Cardiac septum (tissue), 1 donor: ENCODE measurements around the gene SPTY2D1. TPM values are rescaled to one million over a fixed set of nuclear protein-coding genes. Genes with fewer than 3 reads are reported as not detected.
A peak's percentile ranks its signal among the peaks of the same experiment; 100 is the strongest.
"Not testable (repeated sequence)": the region's sequence is repeated elsewhere in the genome, so short reads cannot be mapped to it uniquely, and the experiment has no call there.

ENCODE experiments used
- DNase-seq: peaks from one replicate; pipeline ENCODE4 v3.0.0-alpha.2; 2020; ENCODE audit warnings: low spot score
- intact Hi-C: fragments of 100-400 bp; cut with DNase I; formaldehyde crosslinking; loops from one replicate; pipeline ENCODE4 v1.14.0; 2022
- total RNA-seq: library from RNA; stranded (reverse); fragmentation: NEBNext Ultra II Directional; extraction: Animal tissue kit (Norgen Biotek cat#: 25700); gene quantifications from one replicate; pipeline ENCODE4 v1.2.1, GENCODE V29; 2021
- donor health status: DM: no; HTN: no; CAD: no.

Gene SPTY2D1
- total RNA-seq, 1 donor from 2014 or later, result 9.8 TPM

DNA sequence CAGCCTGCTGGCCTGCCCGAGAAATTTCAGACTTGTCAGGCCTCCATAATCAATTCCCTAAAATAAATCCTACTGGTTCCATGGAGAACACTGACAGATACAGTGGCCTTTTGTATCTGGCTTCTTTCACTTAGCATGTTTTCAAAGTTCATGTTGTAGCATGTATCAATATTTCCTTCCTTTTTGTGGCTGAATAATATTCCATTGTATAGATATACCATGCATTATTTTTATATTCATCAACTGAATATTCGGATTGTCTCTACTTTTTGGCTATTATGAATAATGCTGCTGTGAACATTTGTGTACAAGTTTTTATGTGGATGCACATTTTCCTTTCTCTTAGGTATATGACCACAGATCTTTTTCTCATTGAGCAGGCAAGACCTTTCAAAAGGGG, 10.4 kb downstream of the SPTY2D1 start:
- intact Hi-C loops, result no loop called here

DNA sequence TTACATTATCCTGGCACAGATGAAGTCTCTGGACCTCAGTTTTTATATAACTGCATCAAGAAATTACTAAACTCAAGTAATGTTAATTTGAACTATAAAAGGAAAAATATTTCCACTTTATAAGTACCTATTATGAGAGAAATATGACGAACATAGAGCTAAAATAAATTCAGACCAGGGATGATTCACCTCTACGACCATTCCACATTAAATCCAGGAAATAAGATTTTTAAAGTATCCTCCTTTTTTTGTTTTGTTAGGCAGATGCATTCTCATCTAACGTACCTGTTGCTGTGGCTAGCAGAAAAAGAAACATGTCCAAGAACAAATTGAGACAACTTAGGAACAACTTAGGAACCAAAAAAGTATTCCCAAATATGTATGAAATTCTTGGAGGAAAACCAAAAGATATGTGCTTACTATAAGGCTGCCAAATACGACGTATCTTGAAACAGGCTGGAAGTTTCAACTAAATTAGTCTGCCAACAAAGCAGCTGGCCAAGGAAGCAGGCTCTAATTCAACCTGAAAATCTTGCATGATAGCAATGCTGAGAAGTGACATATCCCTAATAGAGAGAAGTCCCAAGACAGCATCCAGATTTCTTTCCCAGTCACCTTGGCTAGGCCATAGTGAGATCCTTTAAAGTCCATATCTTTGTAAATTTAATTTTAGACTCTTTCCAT, 15.7 kb downstream of the SPTY2D1 start:
- no peak for DNase-seq
- intact Hi-C loops, result no loop called here

More for the DNA sequence above, 10.4 kb downstream of the SPTY2D1 start:
- no peak for DNase-seq

DNA sequence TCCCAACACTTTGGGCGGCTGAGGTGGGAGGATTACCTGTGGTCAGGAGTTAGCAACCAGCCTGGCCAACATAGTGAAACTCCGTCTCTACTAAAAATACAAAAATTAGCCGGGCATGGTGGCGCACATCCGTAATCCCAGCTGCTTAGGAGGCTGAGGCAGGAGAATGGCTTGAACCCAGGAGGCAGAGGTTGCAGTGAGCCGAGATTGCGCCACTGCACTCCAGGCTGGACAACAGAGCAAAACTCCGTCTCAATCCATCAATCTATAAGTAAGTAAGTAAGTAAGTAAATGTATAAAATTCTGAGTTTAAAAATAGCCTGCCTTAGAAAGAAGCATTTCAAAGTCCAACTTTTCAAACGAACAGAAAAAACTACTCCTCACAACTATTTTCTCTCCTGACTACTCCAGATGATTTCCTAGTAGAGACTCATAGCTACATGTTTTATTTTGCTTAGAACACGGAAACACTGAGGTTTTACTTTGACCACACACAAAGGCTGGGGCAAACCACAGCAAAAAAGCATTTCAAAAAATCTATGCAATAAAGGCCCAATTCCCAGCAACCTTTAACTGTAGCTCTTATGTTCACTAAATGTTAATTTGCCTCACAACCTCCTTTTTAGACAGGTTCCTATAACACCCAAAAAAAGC, 16.3 kb downstream of the SPTY2D1 start:
- DNase-seq, result no peak
- intact Hi-C loops, result no loop called here

DNA sequence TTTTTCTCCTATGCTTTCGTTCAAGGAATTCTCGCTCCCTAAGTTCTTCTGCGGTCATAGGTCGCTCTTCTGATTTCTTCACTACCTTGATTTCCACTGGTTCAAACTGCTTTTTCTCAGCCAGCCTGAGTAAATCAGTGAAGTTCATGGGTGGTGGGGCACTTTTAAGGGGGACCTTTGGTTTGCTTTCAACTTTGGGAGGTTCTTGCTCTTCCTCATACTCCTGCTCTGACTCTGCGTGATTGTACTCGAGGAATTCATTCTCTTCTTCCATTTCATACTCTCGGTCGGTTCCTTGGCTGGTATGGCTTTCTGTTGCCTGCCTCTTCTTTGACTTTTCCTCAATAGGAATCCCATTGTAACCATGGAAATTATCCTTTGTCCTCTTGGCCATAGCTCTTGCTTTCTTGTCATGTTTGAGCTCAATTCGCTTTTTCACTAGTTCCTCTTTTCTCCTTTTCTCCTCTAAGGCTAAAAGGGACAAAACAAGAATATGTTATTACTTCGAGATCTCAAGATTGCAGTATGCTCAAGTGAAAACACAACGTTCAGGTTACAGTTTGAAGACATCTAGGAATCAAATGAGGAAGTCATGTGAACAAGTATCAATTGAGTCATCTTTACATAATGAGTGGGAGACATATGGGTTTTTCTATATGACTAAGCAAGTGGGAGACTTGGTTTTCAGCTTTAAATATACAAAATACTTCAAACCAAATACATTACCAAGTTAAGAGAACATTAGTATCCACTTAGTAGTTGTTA, 18.3 kb downstream of the SPTY2D1 start:
- no peak for DNase-seq
- intact Hi-C loops, result no loop called here

DNA sequence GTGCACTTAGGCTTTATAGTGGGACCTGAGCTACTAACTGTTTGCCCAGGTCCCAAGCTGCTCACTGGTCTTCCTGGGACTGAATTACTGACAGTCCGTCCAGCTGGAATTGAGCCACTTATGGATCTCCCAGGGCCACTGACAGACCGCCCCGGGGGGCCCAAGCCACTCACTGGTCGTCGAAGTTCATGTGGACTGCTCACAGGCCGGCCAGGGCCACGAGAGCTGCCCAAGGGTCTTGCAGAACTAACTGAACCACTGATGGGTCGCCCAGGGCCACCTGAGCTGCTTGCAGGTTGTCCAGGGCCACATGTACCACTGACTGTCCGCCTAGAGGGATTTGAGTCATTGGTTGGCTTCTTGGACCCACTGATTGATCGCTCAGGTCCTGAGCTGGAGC, 19.5 kb downstream of the SPTY2D1 start:
- intact Hi-C loops, result no loop called here
- no peak for DNase-seq

DNA sequence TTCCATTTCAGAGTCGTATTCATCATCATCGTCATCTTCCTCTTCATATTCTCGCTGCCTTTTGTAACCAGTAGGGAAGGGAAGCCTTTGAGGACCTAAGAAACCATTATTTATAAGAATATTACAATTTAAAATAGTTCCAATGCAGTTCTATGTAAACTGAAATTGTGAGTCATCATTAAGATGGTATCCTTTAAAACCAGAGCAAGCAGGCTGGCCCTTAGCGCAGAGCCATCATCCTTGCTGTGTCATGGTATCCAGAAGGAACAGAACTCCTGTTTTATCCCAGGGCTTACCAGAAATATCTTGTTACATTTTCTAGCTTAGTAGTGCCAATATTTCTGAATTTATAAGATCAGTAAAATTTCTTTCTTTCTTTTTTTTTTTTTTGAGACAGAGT, 21.7 kb downstream of the SPTY2D1 start:
- no peak for DNase-seq
- intact Hi-C loops, result no loop called here

DNA sequence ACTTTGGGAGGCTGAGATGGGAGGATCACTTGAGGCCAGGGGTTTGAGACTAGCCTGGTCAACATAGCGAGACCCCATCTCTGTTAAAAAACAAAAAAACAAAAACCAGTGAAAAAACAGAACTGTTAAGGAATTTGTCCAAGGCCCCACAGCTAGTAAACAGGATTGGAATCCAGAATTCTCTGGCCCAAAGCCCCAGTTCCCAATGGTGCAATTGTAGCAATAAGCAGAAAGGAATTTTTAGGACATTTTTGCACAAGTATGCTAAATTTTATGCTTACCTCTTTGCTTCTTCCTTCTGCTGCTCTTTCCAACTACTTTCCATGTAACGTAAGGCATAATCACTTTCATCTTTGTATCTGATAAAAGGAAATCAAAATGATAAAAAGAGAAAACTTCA, 22.9 kb downstream of the SPTY2D1 start:
- intact Hi-C loops, result no loop called here
- DNase-seq, result no peak

DNA sequence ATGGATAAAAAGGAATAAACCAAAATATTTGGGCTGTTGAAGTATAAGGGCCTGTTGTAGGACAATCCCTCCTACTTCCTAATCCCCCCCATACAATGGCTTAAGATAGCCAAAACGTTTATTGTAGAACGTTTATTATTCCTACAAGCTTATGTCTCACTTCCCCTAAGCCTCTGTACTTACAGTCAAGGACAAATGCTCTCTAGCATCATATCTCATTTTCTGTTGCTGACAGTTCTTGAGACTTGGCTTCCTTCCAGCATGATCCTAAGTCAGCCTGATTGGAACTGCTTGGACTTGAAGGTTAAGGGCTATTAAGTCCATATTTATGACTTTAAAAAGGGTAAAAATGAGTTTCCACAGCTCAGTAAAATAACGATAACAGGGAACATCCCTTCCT, 25.8 kb downstream of the SPTY2D1 start:
- no peak for DNase-seq
- intact Hi-C loops, result no loop called here

DNA sequence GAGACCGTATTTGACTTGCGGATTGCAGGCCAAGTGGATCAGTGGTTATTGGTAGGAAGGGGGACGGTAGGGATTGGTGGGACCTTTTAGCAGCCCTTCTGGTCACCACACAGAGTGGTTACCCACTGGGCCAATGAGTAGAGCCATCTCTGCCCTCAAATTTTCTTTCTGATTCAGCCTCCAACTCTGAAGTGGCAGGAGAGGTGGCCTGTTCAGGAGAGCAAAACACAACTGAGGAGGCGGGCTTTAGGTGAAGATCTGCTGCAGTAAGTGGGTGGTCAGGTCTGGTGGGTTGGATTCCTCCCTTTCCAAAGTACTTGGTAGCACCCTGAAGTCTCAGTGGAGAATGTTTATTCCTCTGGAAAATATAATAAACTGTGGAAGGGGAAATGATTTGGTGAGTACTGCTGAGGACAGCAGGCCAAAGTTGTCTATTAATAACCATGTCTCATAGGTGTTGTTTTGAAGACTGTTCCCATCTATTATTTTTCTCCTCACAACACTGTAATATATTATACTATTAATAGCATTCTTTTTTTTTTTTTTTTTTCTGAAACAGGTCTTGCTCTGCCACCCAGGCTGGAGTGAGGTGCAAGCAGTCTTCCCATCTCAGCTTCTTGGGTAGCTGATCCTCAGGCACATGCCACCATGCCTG, 33.1 kb downstream of the SPTY2D1 start:
- intact Hi-C loops, result no loop called here
- DNase-seq, result no peak

DNA sequence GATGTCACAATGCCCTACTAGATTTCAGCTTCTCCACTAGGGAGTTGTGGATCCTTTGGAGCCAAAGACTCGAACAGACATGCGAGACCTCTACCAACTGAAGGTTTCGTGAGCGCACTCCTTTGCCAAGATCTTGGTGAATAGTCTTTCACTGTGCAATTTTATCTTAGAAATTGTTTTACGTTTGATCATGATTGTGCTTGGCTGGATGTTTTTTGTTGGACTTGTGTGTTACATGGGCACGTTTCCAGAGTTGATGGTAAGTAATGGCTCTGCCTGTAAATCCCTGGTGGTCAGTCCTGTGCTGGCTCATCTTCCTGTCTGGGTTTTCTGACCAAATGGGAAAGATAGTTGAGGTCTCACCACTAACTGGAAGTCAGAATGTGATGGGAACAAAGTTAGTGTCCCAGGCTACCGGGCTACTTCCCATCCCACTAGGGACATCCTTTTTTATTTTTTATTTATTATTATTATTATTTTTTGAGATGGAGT, 34.4 kb downstream of the SPTY2D1 start, which contains the start of gene MISFA:
Gene MISFA, plus strand, starts transcription at position 51 of the 492 bp plus-strand sequence. Its CDS starts 140 bp downstream, at position 191.
- no peak for DNase-seq

DNA sequence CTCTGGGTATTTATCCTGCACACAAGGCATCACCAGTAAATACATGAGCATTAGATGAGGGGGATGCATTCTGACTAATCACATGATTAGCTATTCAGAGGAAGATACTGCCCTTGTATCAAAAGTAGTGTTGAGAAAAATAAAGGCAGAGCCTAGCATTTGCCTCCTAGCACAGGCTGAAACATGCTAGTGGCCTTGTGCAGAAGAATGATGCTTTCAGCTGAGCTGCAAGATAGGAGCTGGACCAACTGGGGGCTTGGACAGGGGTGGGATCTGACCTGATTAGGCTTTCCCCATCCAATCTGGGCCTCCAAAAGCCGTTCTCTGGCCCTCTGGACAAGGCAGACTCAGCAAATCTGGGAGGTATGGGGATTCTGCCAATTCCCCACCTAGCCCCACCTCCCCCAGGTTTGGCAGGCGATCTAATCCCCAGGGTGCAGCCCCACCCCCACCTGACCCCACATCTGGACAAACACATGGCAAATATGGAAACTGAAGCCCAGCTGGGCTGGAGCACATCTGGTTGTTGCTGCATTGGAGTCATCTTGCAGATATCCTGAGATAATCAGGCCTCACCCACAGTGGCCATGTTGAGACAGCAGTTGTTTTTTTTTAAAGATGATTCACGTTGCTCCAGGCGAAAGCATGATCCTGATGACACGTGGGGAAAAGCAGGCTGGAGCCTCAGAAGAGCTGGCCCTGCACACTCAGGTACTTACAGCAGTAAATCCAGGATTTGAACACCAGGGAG, 39.0 kb downstream of the SPTY2D1 start:
- intact Hi-C loops, result no loop called here
- no peak for DNase-seq

More for the DNA sequence above, 34.4 kb downstream of the SPTY2D1 start, which contains the start of gene MISFA:
- intact Hi-C loops, result no loop called here

DNA sequence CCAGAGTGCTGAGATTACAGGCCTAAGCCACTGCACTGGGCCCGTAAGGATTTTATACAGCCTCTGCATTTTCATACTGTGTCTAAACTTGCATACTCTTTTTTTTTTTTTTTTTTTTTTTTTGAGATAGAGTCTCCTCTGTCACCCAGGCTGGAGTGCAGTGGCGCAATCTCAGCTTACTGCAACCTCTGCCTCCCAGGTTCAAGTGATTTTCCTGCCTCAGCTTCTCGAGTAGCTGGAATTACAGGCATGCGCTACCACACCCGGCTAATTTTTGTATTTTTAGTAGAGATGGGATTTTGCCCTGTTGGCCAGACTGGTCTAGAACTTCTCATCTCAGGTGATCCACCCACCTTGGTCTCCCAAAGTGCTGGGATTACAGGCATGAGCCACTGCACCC, 40.1 kb downstream of the SPTY2D1 start:
- intact Hi-C loops, result not testable (repeated sequence)

DNA sequence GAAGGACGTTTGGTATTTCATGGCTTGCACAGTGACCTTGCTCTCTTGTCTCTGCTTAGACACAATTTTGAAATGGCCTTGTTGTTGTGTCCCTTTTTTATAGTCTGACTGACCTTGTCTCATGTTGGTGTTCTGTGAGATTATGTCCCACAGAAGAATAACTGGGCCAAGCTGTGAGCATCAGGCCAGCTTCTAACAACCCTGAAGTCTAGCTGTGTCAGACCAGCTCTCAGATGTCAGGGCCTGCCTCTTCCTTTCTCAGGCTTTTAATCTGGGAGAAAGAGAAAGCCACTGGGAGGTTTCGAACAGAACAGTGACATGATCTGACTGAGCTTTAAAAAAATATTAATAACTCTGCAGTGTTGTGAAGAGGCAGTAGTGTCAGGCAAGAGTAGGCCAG, 43.6 kb downstream of the SPTY2D1 start:
- DNase-seq, result no peak
- intact Hi-C loops, result no loop called here

More for the DNA sequence above, 40.1 kb downstream of the SPTY2D1 start:
- DNase-seq, result not testable (repeated sequence)

DNA sequence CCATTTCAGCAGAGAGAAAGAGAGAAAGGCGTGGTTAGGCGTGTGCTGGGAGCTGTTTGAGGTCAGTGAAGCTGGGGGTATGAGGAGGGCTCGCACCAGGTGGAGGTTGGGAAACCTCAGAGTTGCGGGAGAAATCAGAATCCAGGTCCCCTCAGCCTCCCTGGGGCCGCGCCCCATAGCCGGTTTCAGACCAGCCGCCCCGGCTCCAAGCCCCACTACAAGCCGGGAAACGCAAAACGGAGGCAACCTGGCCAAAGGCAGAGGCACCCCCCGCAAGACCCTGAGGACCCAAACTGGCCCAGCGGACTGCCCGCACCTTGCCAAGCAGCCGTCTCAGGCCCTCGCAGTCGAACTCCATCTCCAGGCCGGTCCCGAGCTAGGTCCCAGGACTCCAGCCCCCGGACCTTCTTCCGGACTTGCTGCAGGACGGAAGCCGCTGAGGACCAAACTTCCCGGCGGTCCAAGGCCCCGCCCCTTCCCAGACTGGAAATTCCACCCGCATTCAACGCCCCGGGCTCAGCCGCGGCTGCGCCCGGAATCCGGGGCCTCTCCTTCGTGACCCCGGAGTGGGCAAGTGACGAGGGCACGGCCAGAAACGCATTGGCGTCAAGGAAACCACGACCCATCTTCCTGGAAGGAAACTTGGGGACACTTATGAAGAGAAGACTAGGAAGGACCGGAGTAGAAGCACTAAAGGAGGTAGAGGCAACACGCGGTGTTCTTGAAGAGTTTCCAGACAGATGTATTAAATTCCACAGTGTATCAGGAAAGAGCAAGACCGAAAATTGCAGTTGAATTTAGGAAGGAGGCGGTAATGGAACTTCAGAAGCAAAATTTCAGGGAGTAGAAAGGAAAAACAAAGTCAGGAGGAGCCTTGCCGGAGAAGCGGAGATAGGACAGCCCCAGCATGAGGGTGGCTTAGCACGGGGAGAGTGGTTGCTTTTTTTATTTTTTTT, 45.6 kb downstream of the SPTY2D1 start, which contains the start of gene UEVLD:
Gene UEVLD, minus strand, starts transcription at position 438 of the 956 bp plus-strand sequence. Its CDS starts 80 bp downstream, at position 358.
- peak; percentile 94 for DNase-seq
- intact Hi-C loops, result loop anchor here (2.0 to 5.0 kb wide), 2 partner anchors 46 to 109 kb away; partner anchors contain the start of genes SPTY2D1 and TMEM86A

DNA sequence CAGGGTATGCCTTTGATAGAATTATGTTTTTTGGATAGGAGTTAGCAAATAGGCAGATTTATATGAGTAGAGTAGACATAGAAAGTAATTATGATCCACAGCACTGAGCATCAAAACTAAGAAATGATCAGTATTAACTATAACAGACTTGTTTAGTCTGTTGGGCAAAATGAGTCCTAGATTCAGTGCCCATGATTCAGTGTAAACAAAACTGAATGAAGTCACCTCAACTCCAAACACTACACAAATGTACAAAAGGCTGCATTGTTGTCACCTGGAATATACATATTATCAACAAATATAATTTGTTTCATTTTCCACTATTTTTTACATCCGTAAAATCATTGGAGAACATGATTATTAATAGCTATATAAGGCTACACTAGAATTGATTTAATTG, 52.3 kb downstream of the SPTY2D1 start:
- intact Hi-C loops, result no loop called here
- no peak for DNase-seq

DNA sequence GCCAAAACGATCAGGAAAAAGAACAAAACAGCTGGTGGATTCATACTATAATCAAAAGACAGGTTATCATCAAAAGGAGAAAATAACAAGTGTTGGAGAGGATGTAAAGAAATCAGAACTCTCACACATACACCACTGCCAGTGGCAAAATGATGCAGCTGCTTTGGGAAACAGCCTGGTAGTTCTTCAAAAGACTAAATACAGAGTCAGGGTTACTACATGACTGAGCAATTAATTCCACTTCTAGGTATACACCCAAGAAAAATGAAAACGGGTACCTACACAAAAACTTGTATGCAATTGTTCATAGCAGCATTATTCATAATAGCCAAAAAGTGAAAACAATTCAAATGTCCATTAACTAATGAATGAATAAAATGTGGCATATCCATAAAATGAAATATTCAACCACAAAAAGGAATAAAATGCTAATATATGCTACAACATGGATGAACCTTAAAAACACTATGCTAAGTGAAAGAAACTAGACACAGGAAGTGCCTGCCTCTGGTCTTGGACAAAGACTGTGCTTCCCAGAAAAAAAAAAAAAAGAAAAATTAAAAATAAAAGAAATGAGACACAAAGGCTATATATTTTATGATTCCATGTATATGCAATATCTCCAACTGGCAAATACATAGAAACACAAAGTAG, 53.9 kb downstream of the SPTY2D1 start:
- no peak for DNase-seq
- intact Hi-C loops, result no loop called here

DNA sequence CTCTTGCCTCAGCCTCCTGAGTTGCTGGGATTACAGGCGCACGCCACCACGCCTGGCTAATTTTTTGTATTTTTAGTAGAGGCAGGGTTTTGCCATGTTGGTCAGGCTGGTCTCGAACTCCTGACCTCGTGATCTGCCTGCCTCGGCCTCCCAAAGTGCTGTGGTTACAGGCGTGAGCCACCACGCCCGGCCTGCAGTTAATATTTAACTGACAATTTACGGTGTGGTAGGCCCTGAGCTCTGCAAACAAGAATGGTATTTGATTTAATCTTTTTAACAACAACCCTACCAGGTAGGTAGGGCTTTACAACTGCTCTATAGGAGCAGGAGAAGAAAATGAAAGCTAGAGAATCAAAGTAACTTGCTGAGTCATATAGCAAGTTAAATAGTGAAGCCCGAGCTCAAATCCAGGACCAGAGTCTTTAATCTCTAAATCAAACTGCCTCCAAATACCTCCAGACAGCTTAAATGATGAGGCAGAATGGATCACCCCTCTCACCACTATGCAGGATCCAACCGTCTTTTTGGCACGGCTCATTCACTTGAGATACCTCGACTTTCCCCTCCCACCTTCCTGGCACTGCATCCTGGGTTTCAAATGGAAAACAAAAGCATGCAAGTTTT, 55.1 kb downstream of the SPTY2D1 start:
- intact Hi-C loops, result no loop called here
- no peak for DNase-seq
